ENCODE data around the gene KLC4. TPM values are rescaled to one million over a fixed set of nuclear protein-coding genes. Genes with fewer than 3 reads are reported as not detected.

KLC4 gene
- 10 to 100 TPM; 15.1 to 16.4 TPM for total RNA-seq

DNA sequence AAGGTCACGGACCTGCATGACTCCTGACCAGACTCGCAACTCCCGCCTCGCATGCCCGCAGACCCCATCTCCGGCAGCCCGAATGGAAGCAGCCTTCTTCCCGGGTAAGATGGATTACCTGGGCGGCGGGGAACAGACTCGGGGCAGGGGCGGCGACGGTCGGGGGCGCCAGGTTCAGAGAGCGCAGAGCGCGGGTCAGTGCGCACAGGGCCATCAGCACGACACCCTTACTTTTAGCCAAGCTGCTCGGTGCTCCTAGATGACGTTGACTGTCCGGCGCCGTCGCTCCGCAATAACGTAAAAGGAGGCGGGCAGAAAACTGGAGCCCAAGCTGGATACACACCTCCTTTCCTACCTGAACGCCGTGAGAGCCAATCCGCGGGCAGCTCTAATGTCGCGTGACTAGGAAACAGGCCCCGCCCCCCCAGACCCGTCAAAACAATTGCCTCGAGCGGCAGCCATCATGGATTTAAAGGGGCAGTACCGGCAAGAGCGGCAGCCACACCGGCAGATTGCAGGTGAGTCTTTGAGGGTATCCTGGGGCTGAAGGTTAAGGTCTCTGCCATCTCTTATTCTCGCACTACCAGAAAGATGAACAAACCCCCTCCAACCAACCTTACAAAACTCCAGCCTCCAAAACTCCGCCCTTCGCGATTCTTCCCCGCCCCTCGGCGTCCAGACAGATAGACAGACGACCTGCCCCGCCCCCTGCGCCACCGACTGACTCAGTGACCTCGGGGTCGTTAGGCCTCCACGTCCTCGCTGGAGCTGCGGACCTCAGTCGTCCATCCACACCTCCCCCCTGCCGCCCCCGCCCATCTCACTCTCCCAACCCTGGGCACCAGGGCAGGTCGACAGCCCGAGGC is at the start of gene KLC4, which contains the start of gene MRPL2:
Gene KLC4, plus strand, starts transcription at position 464 of the 866 bp plus-strand sequence. CDS start 1,705 bp downstream, outside the sequence.
Gene MRPL2, minus strand, starts transcription at position 267 of the 866 bp plus-strand sequence. Its CDS starts 53 bp downstream, at position 214.
- Mint-ChIP-seq H3K9me3 (ENCODE audit: low read depth) (no peaks in the 10 kb centered on the region), H3K27ac (peak within 1 kb of the TSS; percentile 99), H3K4me1 (peaks cover 27% of the 10 kb centered on the region), H3K36me3 (peaks cover 11% of the 10 kb centered on the region), H3K4me3 (peak within 1 kb of the TSS; percentile 92), H3K27me3 (no peaks in the 10 kb centered on the region)
- ATAC-seq (peak; percentile 95), DNase-seq (peak; percentile 99)
- CTCF ChIA-PET, result interaction anchor here (0.7 to 1.6 kb wide), 11 partner anchors 10 to 333 kb away, joined by 3 to 11 read pairs (median 3); partner anchors contain the start of genes DNPH1 and PPP2R5D

GRCh38 chr6:43011207-43011606 is 48.2 kb upstream of the KLC4 start:
- peaks cover 24% of the 10 kb centered on the region for H3K36me3 Mint-ChIP-seq
- ATAC-seq (no peak), DNase-seq (no peak)
- CTCF ChIA-PET, result interaction anchor here (1.3 to 2.6 kb wide), 4 partner anchors 9 to 132 kb away, joined by 3 to 15 read pairs (median 6); partner anchors contain the start of genes MRPL2 and RRP36
- peaks cover 34% of the 10 kb centered on the region for H3K4me1 Mint-ChIP-seq
- no peaks in the 10 kb centered on the region for H3K9me3 Mint-ChIP-seq (ENCODE audit: low read depth)
- no peak overlapping the region for H3K4me3 Mint-ChIP-seq
- no peaks in the 10 kb centered on the region for H3K27me3 Mint-ChIP-seq
- H3K27ac Mint-ChIP-seq, result no peak overlapping the region

GRCh38 chr6:43012364-43012763 is 47.1 kb upstream of the KLC4 start:
- peaks cover 41% of the 10 kb centered on the region for H3K4me1 Mint-ChIP-seq
- no peaks in the 10 kb centered on the region for H3K9me3 Mint-ChIP-seq (ENCODE audit: low read depth)

GRCh38 chr6:43013097-43013842 is 46.2 kb upstream of the KLC4 start:
- CTCF ChIA-PET, result interaction anchor here (1.0 to 3.7 kb wide), 7 partner anchors 9 to 493 kb away, joined by 3 to 15 read pairs (median 3); partner anchors contain the start of genes CNPY3 and PEX6
- peak; percentile 35 for ATAC-seq
- peak; percentile 46 for DNase-seq

More at GRCh38 chr6:43012364-43012763, 47.1 kb upstream of the KLC4 start:
- CTCF ChIA-PET, result interaction anchor here (1.0 to 3.7 kb wide), 4 partner anchors 10 to 132 kb away, joined by 3 to 15 read pairs (median 8); partner anchors contain the start of genes CNPY3 and PEX6
- Mint-ChIP-seq H3K27ac (peak overlapping the region; percentile 19), H3K27me3 (no peaks in the 10 kb centered on the region), H3K4me3 (peak overlapping the region; percentile 96), H3K36me3 (peaks cover 22% of the 10 kb centered on the region)
- DNase-seq (no peak), ATAC-seq (no peak)

DNA sequence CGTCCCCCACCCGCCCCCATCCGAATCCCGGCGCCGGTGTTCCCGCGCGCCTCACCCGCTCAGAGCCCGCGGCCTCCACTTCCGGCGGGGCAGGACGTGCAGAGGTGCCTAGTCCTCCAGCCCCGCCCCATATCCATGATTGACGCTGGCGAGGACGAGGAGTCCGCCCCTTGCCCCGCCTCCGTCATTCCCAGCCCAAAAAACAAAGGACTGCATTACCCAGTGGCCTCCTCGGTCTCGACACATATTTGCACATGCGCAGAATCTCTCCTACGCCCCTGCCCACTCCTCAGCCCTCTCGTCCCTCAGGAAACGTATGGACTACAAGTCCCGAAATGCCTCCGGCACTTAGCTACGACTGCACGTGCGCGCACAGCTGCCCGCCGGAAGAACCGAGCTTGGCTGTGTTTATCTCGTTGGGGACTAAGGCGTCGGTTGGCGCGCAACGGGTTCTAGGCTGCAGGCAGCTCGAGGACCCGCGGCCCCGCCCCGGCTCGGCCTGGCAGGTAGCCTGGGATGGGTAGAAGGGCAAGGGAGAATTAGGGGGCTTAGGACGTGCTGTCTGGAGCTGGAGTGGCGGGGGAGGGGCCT is 45.5 kb upstream of the KLC4 start, which contains the start of the genes KLHDC3 and MEA1:
Gene KLHDC3, plus strand, starts transcription at position 407 of the 591 bp plus-strand sequence. CDS start 2,944 bp downstream, outside the sequence.
Gene MEA1, minus strand, starts transcription at position 104 of the 591 bp plus-strand sequence. CDS start 133 bp downstream, outside the sequence.
- DNase-seq (peak; percentile 100), ATAC-seq (peak; percentile 93)
- CTCF ChIA-PET, result interaction anchor here (1.0 to 3.7 kb wide), 8 partner anchors 10 to 492 kb away, joined by 3 to 15 read pairs (median 4); partner anchors contain the start of genes CNPY3, PEX6 and PPP2R5D
- Mint-ChIP-seq H3K9me3 (ENCODE audit: low read depth) (no peaks in the 10 kb centered on the region), H3K27me3 (no peaks in the 10 kb centered on the region), H3K27ac (peak within 1 kb of the TSS; percentile 83), H3K4me3 (peak within 1 kb of the TSS; percentile 96), H3K36me3 (peaks cover 19% of the 10 kb centered on the region), H3K4me1 (peaks cover 41% of the 10 kb centered on the region)

More at GRCh38 chr6:43013097-43013842, 46.2 kb upstream of the KLC4 start:
- peak overlapping the region; percentile 96 for H3K4me3 Mint-ChIP-seq
- H3K4me1 Mint-ChIP-seq, result peaks cover 41% of the 10 kb centered on the region
- peaks cover 17% of the 10 kb centered on the region for H3K36me3 Mint-ChIP-seq
- H3K9me3 Mint-ChIP-seq (ENCODE audit: low read depth), result no peaks in the 10 kb centered on the region
- no peaks in the 10 kb centered on the region for H3K27me3 Mint-ChIP-seq
- H3K27ac Mint-ChIP-seq, result peak overlapping the region; percentile 83

- CTCF ChIA-PET, result interaction anchor here (1.1 to 3.7 kb wide), 8 partner anchors 11 to 129 kb away, joined by 3 to 15 read pairs (median 5); partner anchors contain the start of genes CNPY3, PEX6 and PPP2R5D
- H3K4me1 Mint-ChIP-seq, result peaks cover 43% of the 10 kb centered on the region
- DNase-seq, result no peak
- peak overlapping the region; percentile 96 for H3K4me3 Mint-ChIP-seq
- no peaks in the 10 kb centered on the region for H3K9me3 Mint-ChIP-seq (ENCODE audit: low read depth)
- ATAC-seq, result no peak
- peaks cover 22% of the 10 kb centered on the region for H3K36me3 Mint-ChIP-seq
- peak overlapping the region; percentile 70 for H3K27ac Mint-ChIP-seq
- H3K27me3 Mint-ChIP-seq, result no peaks in the 10 kb centered on the region
Observed at GRCh38 chr6:43014434-43014909, 45.0 kb upstream of the KLC4 start.

DNA sequence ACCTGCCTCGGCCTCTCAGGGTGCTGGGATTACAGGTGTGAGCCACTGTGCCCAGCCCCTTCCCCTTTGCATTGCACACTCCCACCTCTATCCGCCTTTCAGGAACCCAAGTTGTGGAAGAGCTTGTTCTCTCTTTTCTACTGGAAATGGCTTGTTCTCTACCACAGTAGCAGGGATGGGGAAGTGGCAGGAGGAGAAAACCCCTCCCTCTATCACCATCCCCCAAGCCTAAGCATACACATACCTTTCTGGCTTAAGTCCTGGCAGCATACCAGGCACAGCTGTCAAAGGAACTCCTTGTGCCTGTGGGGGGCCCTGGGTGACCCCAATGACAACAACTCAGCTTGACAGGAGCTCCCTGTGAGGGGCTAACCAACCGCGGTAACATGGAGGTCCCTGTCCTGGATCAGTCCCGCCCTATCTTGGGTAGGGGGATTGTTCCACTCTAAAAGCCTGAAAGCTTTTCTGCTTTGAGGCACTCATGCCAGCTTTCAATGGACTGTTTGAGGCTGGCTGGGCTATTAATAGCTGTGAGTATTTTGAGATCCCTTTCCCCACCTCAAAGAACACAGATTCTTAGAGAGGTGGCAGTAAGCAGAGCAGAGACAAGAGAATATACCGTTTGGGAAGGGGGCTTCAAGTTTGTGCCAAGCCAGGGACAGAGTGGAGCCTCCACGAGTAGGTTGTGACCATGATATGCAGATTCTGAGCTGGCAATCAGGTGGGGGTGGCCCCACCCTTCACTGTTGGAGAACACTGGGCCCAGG is 43.1 kb upstream of the KLC4 start:
- Mint-ChIP-seq H3K4me1 (peaks cover 47% of the 10 kb centered on the region), H3K27me3 (no peaks in the 10 kb centered on the region), H3K4me3 (no peak overlapping the region), H3K36me3 (peaks cover 20% of the 10 kb centered on the region), H3K9me3 (ENCODE audit: low read depth) (no peaks in the 10 kb centered on the region), H3K27ac (peak overlapping the region; percentile 7)
- CTCF ChIA-PET, result interaction anchor here (0.9 to 1.2 kb wide), 3 partner anchors 37 to 157 kb away, joined by 3 read pairs; partner anchors contain the start of gene CUL7
- ATAC-seq, result no peak
- no peak for DNase-seq

- ATAC-seq (no peak), DNase-seq (no peak)
- Mint-ChIP-seq H3K36me3 (peaks cover 20% of the 10 kb centered on the region), H3K9me3 (ENCODE audit: low read depth) (no peaks in the 10 kb centered on the region), H3K4me3 (no peak overlapping the region), H3K27me3 (no peaks in the 10 kb centered on the region), H3K4me1 (peaks cover 43% of the 10 kb centered on the region), H3K27ac (peak overlapping the region; percentile 7)
- CTCF ChIA-PET, result interaction anchor here (1.2 kb wide), 1 partner anchor 37 kb away, joined by 3 read pairs; the partner anchor contains the start of gene CUL7
Observed at GRCh38 chr6:43016943-43017334, 42.5 kb upstream of the KLC4 start.

- ATAC-seq, result no peak
- H3K4me1 Mint-ChIP-seq, result peaks cover 39% of the 10 kb centered on the region
Observed at GRCh38 chr6:43019152-43019551, 40.3 kb upstream of the KLC4 start.

DNA sequence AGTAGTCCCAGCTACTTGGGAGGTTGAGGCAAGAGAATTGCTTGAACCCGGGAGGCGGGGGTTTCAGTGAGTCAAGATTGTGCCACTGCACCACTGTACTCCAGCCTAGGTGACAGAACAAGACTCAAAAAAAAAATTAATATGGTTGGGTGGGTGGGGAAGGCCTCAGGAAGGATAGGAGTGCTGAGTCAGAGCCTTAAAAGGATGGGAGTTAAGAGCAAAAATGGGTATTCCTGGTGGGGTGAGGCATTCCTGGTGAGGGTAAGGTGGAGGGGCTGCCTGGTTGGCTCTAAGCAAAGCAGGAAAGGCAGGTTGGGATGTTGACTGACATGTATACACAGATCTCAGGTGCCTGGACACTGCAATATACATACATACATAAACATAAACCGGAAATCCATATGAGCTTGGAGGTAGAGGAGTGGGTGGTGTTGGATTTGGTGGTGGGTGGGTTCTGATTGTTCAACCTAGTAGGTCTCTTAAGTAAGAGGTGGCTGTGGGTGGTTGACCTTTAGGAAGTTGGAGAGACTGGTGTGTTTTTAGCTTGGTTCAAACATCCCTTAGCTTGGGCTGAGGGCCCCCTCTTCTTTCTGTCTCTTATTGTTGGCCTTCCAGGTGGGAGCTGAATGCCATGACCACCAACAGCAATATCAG is 39.3 kb upstream of the KLC4 start:
- peaks cover 38% of the 10 kb centered on the region for H3K4me1 Mint-ChIP-seq
- H3K36me3 Mint-ChIP-seq, result peaks cover 24% of the 10 kb centered on the region
- H3K27ac Mint-ChIP-seq, result no peak overlapping the region

More at GRCh38 chr6:43019152-43019551, 40.3 kb upstream of the KLC4 start:
- CTCF ChIA-PET, result interaction anchor here (2.2 kb wide), 1 partner anchor 9 kb away, joined by 7 read pairs; no protein-coding TSS in a partner anchor
- Mint-ChIP-seq H3K27ac (no peak overlapping the region), H3K36me3 (peaks cover 13% of the 10 kb centered on the region), H3K4me3 (no peak overlapping the region), H3K9me3 (ENCODE audit: low read depth) (no peaks in the 10 kb centered on the region), H3K27me3 (no peaks in the 10 kb centered on the region)
- no peak for DNase-seq

DNA sequence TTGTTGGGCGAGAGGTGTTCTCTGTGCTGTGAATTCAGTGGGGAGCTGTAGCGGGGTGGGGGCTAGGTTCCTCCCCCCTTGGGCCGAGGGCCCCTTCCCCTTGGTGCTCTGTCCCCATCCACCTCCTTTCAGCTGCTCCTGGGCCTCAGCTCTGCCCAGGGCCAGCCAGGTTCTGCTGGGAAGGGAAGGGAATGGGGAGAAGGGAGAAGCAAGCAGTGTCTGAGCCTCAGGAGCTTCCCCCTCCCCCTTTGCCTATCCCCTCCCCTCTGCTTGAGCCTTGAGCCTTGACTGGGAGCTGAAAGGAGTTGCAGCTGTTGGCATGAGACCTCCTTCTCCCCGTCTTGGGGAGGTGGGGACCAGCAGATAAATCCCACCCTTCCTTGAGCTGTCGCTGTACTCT is 38.6 kb upstream of the KLC4 start:
- no peak for ATAC-seq
- CTCF ChIA-PET, result interaction anchor here (1.2 to 3.0 kb wide), 5 partner anchors 11 to 123 kb away, joined by 3 to 12 read pairs (median 6); partner anchors contain the start of gene CUL7
- Mint-ChIP-seq H3K4me3 (peak overlapping the region; percentile 97), H3K27me3 (no peaks in the 10 kb centered on the region), H3K4me1 (peaks cover 36% of the 10 kb centered on the region), H3K36me3 (peaks cover 26% of the 10 kb centered on the region), H3K27ac (peak overlapping the region; percentile 77), H3K9me3 (ENCODE audit: low read depth) (no peaks in the 10 kb centered on the region)
- DNase-seq, result no peak

More for the DNA sequence above, 39.3 kb upstream of the KLC4 start:
- Mint-ChIP-seq H3K4me3 (no peak overlapping the region), H3K27me3 (no peaks in the 10 kb centered on the region), H3K9me3 (ENCODE audit: low read depth) (no peaks in the 10 kb centered on the region)
- no peak for ATAC-seq
- DNase-seq, result no peak
- CTCF ChIA-PET, result interaction anchor here (1.3 to 3.0 kb wide), 4 partner anchors 10 to 124 kb away, joined by 3 to 12 read pairs (median 6); partner anchors contain the start of gene CUL7

Measured in activated CD8-positive, alpha-beta memory T cell treated with anti-CD3 and anti-CD28 coated beads, Interleukin-2, amount 10 ng/mL, durations not matched to agents 7 days and 5 days (primary cell).